Fibroblast of mammary gland (primary cell): Measurements from ENCODE around the gene UPP2.

Source experiments
- DNase-seq: peaks from one replicate; pipeline ENCODE4 v3.0.0-alpha.2; 2010; ENCODE audit warnings: low read depth
- H3K4me3 ChIP-seq: 2 replicates; pipeline ENCODE4 v1.5.1; 2011; ENCODE audit warnings: low read depth, mild to moderate bottlenecking, low read length, moderate library complexity; ENCODE audit not compliant: control insufficient read depth
- TF ChIP-seq, protein P1 (sequence below): conservative IDR thresholded peaks from 2 replicates; pipeline ENCODE4 v1.5.1; 2011; ENCODE audit warnings: low read depth, low read length, inconsistent platforms; ENCODE audit not compliant: control insufficient read depth, insufficient read depth

UPP2 gene

DNA sequence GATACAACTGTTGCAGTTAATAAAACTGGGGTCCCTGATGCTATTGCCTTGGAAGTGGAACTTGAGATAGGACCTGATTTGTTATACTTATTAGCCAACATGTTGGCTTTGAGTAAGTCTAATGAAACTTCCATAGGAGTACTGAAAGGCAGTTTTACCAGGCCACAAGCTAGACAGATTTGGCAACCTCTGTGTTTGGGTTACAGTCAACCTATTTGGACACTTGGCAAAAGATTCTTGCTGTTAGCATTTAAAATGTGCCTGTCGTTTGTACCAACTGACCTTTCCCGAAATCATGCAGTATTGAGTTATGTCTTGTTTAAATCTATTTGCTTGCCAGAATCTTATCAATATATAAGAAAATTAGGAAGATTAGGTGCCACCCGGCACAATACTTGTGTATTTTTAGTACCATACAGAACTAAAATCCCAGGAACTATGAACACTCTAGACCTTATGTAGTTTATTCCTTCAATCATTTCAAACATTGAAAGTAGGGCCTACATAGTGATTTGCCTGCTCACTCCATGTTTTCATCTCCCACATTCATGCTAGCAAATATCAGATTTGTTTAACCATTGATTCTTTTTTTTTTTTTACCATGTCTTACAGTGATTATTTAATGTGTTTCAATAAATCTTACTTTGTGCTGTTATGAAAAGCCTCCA lies 35.5 kb upstream of the UPP2 start:
- DNase-seq = no peak
- H3K4me3 ChIP-seq = no peak overlapping the region
- TF ChIP-seq, protein P1, sequence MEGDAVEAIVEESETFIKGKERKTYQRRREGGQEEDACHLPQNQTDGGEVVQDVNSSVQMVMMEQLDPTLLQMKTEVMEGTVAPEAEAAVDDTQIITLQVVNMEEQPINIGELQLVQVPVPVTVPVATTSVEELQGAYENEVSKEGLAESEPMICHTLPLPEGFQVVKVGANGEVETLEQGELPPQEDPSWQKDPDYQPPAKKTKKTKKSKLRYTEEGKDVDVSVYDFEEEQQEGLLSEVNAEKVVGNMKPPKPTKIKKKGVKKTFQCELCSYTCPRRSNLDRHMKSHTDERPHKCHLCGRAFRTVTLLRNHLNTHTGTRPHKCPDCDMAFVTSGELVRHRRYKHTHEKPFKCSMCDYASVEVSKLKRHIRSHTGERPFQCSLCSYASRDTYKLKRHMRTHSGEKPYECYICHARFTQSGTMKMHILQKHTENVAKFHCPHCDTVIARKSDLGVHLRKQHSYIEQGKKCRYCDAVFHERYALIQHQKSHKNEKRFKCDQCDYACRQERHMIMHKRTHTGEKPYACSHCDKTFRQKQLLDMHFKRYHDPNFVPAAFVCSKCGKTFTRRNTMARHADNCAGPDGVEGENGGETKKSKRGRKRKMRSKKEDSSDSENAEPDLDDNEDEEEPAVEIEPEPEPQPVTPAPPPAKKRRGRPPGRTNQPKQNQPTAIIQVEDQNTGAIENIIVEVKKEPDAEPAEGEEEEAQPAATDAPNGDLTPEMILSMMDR = no peak

DNA sequence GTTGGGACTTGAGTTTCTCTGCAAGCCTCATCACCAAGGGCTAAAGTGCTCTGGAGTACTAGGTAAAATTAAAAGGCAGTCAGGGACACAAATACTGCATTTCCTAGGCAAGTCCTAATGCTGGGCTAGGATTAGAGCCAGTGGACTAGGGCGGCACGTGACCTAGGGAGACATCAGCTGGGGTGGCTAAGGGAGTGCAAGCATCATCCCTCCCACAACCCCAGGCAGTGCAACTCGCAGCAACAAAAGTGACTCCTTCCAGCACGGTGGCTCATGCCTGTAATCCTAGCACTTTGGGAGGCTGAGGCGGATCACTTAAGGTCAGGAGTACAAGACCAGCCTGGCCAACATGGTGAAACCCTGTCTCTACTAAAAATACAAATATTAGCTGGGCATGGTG lies 30.7 kb upstream of the UPP2 start:
- DNase-seq = no peak
- TF ChIP-seq, protein P1 = no peak

DNA sequence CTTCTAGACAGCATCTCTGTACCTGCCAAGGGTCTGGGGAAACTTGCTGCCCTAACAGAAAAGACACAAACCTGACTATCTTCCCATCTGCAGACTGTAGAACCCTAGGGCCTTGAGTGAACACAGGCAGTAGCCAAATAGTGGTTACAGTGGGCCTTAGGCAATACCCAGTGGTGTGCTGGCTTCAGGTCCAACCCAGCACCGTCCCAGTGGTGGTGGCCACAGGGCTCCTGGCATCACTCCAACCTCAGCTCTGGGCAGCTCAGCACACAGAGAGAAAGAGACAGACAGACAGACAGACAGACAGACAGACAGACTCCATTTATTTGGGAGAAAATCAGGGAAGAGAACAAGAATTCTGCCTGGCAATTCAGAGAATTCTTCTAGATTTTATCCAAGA lies 29.3 kb upstream of the UPP2 start:
- TF ChIP-seq, protein P1 = no peak
- DNase-seq = no peak
- H3K4me3 ChIP-seq = no peak overlapping the region

More for the DNA sequence above, 30.7 kb upstream of the UPP2 start:
- H3K4me3 ChIP-seq = no peak overlapping the region

DNA sequence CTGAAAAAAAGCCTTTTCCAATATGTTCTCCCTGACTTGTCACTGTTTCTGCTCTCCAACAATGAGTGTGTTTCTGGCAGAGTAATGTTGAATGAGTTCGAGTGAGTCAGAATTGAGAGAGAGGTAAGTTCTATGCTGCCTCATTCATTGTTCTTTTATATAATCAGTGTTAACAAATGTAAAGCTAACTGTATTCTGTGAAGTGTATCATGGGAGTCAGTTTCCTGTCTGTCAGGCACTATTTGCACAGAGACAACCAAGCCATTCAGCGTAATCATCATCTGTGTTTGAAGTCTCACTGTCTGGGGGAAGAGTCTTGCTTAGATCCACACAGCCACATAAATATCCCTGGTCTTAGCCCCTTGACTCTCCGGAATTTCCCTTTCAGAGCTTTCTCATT lies 22.0 kb upstream of the UPP2 start:
- peak; percentile 49 for DNase-seq
- TF ChIP-seq, protein P1 = no peak
- no peak overlapping the region for H3K4me3 ChIP-seq

DNA sequence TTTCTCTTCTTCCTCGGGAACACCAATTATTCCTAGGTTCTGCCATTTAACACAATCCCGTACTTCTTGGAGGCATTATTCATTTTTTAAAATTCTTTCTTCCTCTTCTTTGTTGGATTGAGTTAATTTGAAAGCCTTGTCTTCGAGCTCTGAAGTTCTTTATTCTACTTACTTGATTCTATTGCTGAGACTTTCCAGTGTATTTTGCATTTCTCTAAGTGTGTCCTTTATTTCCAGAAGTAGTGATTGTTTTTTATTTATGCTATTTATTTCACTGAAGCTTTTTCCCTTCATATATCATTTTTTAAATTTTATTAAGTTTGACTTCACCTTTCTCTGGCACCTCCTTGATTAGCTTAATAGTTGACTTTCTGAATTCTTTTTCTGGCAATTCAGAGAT lies 13.6 kb upstream of the UPP2 start:
- TF ChIP-seq, protein P1 = no peak
- H3K4me3 ChIP-seq = no peak overlapping the region
- DNase-seq = no peak

DNA sequence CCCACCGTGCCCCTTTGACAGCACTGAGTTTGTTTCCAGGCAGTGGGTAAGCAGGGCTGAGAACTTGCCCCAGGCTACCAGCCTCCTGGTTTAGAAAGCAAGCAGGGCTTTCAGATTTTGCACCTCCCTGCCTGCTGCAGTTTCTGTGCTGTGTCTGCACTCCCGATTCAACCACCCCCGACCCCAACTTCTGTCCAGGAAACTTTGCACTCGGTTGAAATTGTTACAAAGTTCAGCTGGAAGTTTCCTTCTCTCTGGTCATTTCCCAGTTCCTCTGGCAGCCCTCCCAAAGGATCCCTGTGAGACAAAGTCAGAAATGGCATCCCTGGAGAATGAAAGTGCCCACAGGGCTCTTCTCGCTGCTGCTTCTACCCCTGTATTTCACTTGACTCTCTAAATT lies 12.4 kb upstream of the UPP2 start:
- H3K4me3 ChIP-seq = no peak overlapping the region
- TF ChIP-seq, protein P1 = no peak
- no peak for DNase-seq

DNA sequence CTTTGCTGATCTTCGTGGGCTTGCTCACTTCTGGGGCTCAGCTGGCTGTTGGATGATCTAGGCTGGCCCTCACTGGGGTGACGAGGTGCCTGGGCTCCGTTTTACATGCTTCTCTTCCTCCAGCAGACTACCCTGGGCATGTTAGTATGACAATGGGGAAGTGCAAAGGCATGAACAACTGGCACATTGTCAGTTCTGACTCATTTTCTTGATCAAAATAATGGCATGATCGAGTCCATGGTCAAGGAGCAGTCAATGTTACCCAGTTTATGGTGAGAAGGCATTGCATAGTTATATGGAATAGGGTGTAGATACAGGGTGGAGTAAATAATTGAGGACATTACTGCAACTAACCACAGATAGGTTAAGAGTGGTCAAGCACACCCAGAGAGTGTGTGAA lies 10.0 kb upstream of the UPP2 start:
- DNase-seq = no peak
- TF ChIP-seq, protein P1 = no peak
- H3K4me3 ChIP-seq = no peak overlapping the region
